ENCODE results near the gene PAQR8.

PAQR8 gene

DNA sequence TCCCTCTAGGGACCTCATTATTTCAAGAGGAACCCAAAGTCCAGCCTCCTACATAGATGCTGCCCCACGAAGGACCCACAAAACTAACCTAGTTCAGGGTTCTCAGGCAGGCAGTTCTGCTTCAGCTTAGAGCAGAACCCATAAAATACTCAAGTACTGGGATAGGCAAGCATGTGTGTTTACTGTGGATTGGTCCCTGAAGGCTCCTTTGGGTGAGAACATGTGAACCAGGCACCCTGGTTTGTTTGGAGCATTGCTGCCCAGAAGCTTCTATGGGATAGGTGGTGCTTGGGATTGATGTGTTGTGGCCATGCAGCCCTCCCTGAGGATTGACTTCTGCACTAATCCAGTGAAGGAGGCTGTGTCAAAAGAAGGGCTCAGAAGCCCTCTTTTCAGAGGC lies 43.3 kb downstream of the PAQR8 start:
- Histone ChIP-seq H3K4me3 (ENCODE audit: low read length) (no peak overlapping the region), H3K9ac (ENCODE audit: low read length) (no peak overlapping the region), H3K9me3 (ENCODE audit: control insufficient read depth, low read length) (no peaks in the 10 kb centered on the region), H3K27me3 (ENCODE audit: control insufficient read depth, insufficient read depth, low read length) (no peaks in the 10 kb centered on the region), H3K36me3 (ENCODE audit: control insufficient read depth, insufficient read depth, low read length) (peaks cover 12% of the 10 kb centered on the region), H3K4me1 (ENCODE audit: control insufficient read depth, insufficient read depth, low read length) (peaks cover 19% of the 10 kb centered on the region)

DNA sequence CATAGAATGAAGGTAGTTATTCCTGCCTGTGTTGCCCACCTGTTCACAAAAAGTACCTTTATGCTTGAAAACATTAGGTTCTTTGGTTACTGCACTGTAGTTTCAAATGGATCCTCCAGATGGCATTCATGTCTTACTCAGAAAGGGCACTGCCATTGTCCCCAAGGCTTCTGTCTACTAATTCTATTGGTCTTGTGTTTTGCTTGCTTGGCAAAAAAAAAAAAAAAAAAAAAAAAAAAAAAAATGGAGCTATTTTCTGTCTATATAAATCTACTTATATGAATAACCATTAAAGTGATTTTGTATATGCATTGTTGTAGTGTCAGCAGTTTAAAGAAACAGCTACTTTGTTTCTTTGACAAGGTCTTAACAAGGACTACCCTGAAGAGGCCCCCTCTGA lies 45.5 kb downstream of the PAQR8 start:
- Histone ChIP-seq H3K36me3 (ENCODE audit: control insufficient read depth, insufficient read depth, low read length) (peaks cover 12% of the 10 kb centered on the region), H3K9me3 (ENCODE audit: control insufficient read depth, low read length) (no peaks in the 10 kb centered on the region), H3K4me3 (ENCODE audit: low read length) (no peak overlapping the region), H3K9ac (ENCODE audit: low read length) (no peak overlapping the region), H3K4me1 (ENCODE audit: control insufficient read depth, insufficient read depth, low read length) (peaks cover 24% of the 10 kb centered on the region), H3K27me3 (ENCODE audit: control insufficient read depth, insufficient read depth, low read length) (no peaks in the 10 kb centered on the region)

GRCh38 chr6:52409499-52409898 lies 47.5 kb downstream of the PAQR8 start:
- H3K9ac ChIP-seq (ENCODE audit: low read length), result no peak overlapping the region

GRCh38 chr6:52410979-52411378 lies 49.0 kb downstream of the PAQR8 start:
- no peaks in the 10 kb centered on the region for H3K9me3 ChIP-seq (ENCODE audit: control insufficient read depth, low read length)
- no peak overlapping the region for H3K9ac ChIP-seq (ENCODE audit: low read length)
- peaks cover 5% of the 10 kb centered on the region for H3K4me1 ChIP-seq (ENCODE audit: control insufficient read depth, insufficient read depth, low read length)
- H3K36me3 ChIP-seq (ENCODE audit: control insufficient read depth, insufficient read depth, low read length), result no peaks in the 10 kb centered on the region
- no peak overlapping the region for H3K4me3 ChIP-seq (ENCODE audit: low read length)
- H3K27me3 ChIP-seq (ENCODE audit: control insufficient read depth, insufficient read depth, low read length), result no peaks in the 10 kb centered on the region

More at GRCh38 chr6:52409499-52409898, 47.5 kb downstream of the PAQR8 start:
- Histone ChIP-seq H3K4me1 (ENCODE audit: control insufficient read depth, insufficient read depth, low read length) (peaks cover 5% of the 10 kb centered on the region), H3K4me3 (ENCODE audit: low read length) (no peak overlapping the region), H3K36me3 (ENCODE audit: control insufficient read depth, insufficient read depth, low read length) (no peaks in the 10 kb centered on the region), H3K27me3 (ENCODE audit: control insufficient read depth, insufficient read depth, low read length) (no peaks in the 10 kb centered on the region), H3K9me3 (ENCODE audit: control insufficient read depth, low read length) (no peaks in the 10 kb centered on the region)

DNA sequence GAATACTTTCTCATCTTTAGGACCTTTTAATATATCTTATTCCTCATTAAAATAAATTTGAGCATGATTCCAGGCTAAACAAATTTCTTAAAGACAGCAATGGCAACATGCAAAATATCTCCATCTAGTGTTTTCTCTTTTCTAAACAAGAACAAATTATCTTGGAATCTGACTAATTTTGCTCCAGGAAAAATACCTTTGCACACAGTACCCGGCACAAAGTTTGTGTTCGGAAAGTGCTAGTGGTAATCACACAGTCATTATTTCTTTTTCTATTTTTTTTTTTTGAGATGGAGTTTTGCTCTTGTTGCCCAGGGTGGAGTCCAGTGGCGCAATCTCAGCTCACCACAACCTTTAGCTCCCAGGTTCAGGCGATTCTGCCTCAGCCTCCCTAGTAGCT lies 50.0 kb downstream of the PAQR8 start:
- Histone ChIP-seq H3K9ac (ENCODE audit: low read length) (no peak overlapping the region), H3K36me3 (ENCODE audit: control insufficient read depth, insufficient read depth, low read length) (no peaks in the 10 kb centered on the region), H3K9me3 (ENCODE audit: control insufficient read depth, low read length) (no peaks in the 10 kb centered on the region), H3K4me3 (ENCODE audit: low read length) (no peak overlapping the region), H3K4me1 (ENCODE audit: control insufficient read depth, insufficient read depth, low read length) (peaks cover 14% of the 10 kb centered on the region), H3K27me3 (ENCODE audit: control insufficient read depth, insufficient read depth, low read length) (no peaks in the 10 kb centered on the region)

DNA sequence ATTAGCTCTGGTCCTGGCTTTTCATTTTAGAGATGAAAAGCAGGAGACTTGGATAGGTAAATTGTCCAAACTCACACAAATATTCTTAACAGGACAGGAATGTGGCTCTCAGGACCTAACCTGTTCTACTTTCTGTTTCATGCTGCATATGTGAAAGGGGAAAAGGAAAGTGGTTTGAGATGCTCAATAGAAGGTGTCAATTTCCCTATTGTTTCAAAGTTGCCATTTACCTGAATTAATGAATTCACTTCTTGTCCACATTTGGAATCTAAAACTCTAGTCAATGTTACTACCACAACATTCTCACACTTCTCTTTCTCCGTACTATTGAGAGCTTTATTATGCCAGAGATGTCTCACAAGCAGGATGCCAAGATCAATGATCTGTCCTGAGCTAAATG lies 53.4 kb downstream of the PAQR8 start:
- Histone ChIP-seq H3K36me3 (ENCODE audit: control insufficient read depth, insufficient read depth, low read length) (no peaks in the 10 kb centered on the region), H3K4me1 (ENCODE audit: control insufficient read depth, insufficient read depth, low read length) (peaks cover 34% of the 10 kb centered on the region), H3K27me3 (ENCODE audit: control insufficient read depth, insufficient read depth, low read length) (no peaks in the 10 kb centered on the region), H3K9me3 (ENCODE audit: control insufficient read depth, low read length) (no peaks in the 10 kb centered on the region), H3K4me3 (ENCODE audit: low read length) (no peak overlapping the region), H3K9ac (ENCODE audit: low read length) (no peak overlapping the region)

DNA sequence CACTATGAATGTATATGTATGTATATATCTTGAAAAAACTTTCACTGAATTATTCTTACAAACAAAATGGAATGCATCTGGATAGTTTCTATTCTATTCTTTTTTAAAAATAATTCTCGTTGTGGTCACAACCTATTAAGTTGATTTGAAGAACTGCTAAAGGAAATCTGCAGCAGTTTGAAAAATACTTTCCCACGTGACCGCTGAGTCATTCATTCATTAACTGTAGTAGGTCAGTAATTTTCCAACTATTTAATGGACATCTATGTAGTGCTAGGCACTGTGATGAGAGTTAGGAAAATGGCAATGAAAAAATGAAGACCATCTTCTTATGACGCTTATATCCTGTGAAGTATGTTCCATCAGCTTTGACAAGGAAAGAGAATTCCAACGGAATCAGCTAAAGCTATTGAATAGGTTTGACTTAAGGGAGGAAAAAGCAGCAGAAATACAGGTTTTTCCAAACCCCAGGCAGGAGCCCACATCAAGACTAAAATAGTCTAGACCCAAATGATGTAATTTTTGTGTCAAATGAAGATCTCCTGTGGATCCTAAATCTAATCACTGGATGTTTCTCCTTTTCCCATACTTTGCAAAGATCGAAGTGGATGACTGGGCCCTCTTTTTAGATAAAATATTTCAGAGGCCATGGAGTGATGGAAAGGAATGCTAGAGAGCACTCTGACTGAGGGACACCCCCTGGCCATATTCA lies 54.1 kb downstream of the PAQR8 start:
- H3K9ac ChIP-seq (ENCODE audit: low read length), result no peak overlapping the region
- no peaks in the 10 kb centered on the region for H3K27me3 ChIP-seq (ENCODE audit: control insufficient read depth, insufficient read depth, low read length)

DNA sequence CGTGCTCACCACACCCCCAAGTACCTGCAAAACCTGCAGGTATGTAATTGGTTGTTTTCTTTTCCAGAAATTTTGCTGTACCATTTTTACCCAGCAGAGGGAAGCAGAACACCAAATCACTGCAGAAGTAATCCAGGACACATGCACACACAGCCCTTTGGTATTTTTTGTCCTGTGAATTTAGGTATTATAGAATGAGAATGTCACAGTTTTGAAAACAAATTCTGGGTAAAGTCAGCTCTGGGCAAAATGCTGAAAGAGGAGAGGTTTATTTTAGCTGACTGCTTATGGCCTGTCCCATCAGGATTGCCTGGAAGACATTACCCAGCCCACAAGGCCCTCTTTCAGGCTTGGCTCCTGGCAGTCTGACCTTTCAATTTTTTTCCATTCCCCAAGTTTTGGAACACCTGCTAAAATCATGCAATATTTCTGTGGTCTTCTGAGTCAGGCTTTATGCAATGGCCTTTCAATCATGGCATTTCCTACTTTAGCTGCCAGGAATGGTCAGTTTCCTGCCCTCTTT lies 54.7 kb downstream of the PAQR8 start:
- H3K27me3 ChIP-seq (ENCODE audit: control insufficient read depth, insufficient read depth, low read length), result no peaks in the 10 kb centered on the region
- no peaks in the 10 kb centered on the region for H3K9me3 ChIP-seq (ENCODE audit: control insufficient read depth, low read length)
- peaks cover 30% of the 10 kb centered on the region for H3K4me1 ChIP-seq (ENCODE audit: control insufficient read depth, insufficient read depth, low read length)
- H3K4me3 ChIP-seq (ENCODE audit: low read length), result no peak overlapping the region
- no peak overlapping the region for H3K9ac ChIP-seq (ENCODE audit: low read length)
- H3K36me3 ChIP-seq (ENCODE audit: control insufficient read depth, insufficient read depth, low read length), result no peaks in the 10 kb centered on the region

More for the DNA sequence above, 54.1 kb downstream of the PAQR8 start:
- Histone ChIP-seq H3K4me1 (ENCODE audit: control insufficient read depth, insufficient read depth, low read length) (peaks cover 30% of the 10 kb centered on the region), H3K4me3 (ENCODE audit: low read length) (no peak overlapping the region), H3K9me3 (ENCODE audit: control insufficient read depth, low read length) (no peaks in the 10 kb centered on the region), H3K36me3 (ENCODE audit: control insufficient read depth, insufficient read depth, low read length) (no peaks in the 10 kb centered on the region)

DNA sequence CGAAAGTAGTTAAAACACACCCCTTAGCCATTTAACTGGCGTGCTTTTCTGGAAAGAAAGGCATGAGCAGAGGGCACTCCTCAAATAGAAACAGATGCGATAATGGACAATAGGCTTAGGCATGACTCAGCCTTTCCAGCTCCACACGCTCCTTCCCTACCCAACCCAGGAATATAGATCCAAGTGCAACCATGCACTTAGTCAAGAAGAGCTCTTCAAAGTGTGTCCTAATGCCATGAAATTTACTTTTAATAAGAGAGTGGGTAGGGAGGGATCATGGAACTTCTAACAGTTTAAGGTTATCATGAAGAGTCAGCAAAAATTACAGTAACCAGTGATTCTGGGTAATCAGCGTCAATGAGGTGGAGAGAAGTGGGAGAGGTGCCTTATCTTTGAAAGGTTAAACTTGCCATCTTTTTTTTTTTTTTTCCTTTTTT lies 55.7 kb downstream of the PAQR8 start:
- Histone ChIP-seq H3K4me3 (ENCODE audit: low read length) (no peak overlapping the region), H3K36me3 (ENCODE audit: control insufficient read depth, insufficient read depth, low read length) (no peaks in the 10 kb centered on the region), H3K4me1 (ENCODE audit: control insufficient read depth, insufficient read depth, low read length) (peaks cover 30% of the 10 kb centered on the region), H3K9ac (ENCODE audit: low read length) (peak overlapping the region; percentile 46), H3K9me3 (ENCODE audit: control insufficient read depth, low read length) (no peaks in the 10 kb centered on the region), H3K27me3 (ENCODE audit: control insufficient read depth, insufficient read depth, low read length) (no peaks in the 10 kb centered on the region)

- H3K27me3 ChIP-seq (ENCODE audit: control insufficient read depth, insufficient read depth, low read length), result no peaks in the 10 kb centered on the region
- no peak overlapping the region for H3K4me3 ChIP-seq (ENCODE audit: low read length)
These were observed 56.7 kb downstream of the PAQR8 start for GRCh38 chr6:52418606-52419005.

GRCh38 chr6:52419809-52420667 lies 58.1 kb downstream of the PAQR8 start, which contains the start of gene EFHC1:
Gene EFHC1 (plus strand): TSS chr6:52420342. CDS start chr6:52420411, 69 bp downstream.
- peaks cover 30% of the 10 kb centered on the region for H3K4me1 ChIP-seq (ENCODE audit: control insufficient read depth, insufficient read depth, low read length)
- peak within 1 kb of the TSS; percentile 89 for H3K4me3 ChIP-seq (ENCODE audit: low read length)
- no peaks in the 10 kb centered on the region for H3K9me3 ChIP-seq (ENCODE audit: control insufficient read depth, low read length)
- no peaks in the 10 kb centered on the region for H3K36me3 ChIP-seq (ENCODE audit: control insufficient read depth, insufficient read depth, low read length)
- H3K27me3 ChIP-seq (ENCODE audit: control insufficient read depth, insufficient read depth, low read length), result no peaks in the 10 kb centered on the region
- peak within 1 kb of the TSS; percentile 83 for H3K9ac ChIP-seq (ENCODE audit: low read length)

More at GRCh38 chr6:52418606-52419005, 56.7 kb downstream of the PAQR8 start:
- Histone ChIP-seq H3K4me1 (ENCODE audit: control insufficient read depth, insufficient read depth, low read length) (peaks cover 30% of the 10 kb centered on the region), H3K9ac (ENCODE audit: low read length) (no peak overlapping the region), H3K36me3 (ENCODE audit: control insufficient read depth, insufficient read depth, low read length) (no peaks in the 10 kb centered on the region), H3K9me3 (ENCODE audit: control insufficient read depth, low read length) (no peaks in the 10 kb centered on the region)
